Measurements from ENCODE around the gene AMPD3. TPM values are rescaled to one million over a fixed set of nuclear protein-coding genes. Genes with fewer than 3 reads are reported as not detected.
"Not testable (repeated sequence)": the region's sequence is repeated elsewhere in the genome, so short reads cannot be mapped to it uniquely, and the experiment has no call there.

Gene AMPD3
- polyA plus RNA-seq, 10 donors = 3.1 to 4.9 (median 3.9) TPM

DNA sequence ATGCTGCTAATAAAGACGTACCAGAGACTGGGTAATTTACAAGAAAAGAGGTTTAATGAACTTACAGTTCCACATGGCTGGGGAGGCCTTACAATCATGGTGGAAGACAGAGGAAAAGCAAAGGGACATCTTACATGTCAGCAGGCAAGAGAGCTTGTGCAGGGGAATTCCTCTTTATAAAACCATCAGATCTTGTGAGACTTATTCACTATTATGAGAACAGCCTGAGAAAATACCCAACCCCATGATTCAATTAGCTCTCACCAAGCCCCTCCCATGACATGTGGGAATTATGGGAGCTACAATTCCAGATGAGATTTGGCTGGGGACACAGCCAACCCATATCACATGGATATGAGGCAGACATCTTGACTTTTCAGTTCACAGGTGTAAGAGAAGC is 18.4 kb upstream of the AMPD3 start:
- not testable (repeated sequence) for DNase-seq

DNA sequence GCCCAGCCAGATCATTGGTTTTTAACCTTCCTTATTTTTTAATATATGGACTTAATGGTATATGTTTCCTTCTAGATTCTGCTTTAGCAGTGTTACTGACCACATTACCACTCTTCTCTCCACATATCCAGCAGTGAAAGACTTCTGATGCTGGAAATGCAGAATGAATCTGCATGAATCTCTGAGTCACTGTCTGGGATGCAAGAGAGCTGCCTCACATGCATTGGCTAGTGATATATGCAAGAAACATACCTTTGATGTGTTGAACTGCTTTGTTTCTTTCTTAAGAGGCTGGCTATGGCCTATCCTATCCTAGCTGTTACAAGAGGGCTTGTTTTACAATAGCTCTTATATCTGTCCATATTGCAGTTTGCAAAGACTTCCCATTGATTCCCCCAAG is 16.6 kb upstream of the AMPD3 start:
- no peak for DNase-seq

DNA sequence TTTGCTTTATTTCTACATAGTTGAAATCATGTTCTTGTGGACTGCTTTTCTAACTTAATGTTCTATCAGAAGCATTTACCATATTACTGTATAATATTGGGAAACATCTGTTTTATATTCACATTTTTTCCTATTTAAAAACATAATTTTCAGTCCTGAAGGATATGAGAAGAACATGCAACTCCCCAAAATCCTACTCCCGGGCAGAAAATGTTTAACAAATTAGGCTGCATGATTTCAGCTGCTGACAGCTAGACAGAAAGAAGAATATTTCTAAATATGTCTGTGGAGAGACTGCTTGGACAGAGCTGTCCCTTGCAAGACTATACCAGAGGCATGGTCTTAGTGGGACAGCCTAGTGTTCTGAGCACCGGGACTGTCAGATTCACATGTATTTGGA is 15.7 kb upstream of the AMPD3 start:
- peak in 1 of 3 donors; percentile 61 for DNase-seq

DNA sequence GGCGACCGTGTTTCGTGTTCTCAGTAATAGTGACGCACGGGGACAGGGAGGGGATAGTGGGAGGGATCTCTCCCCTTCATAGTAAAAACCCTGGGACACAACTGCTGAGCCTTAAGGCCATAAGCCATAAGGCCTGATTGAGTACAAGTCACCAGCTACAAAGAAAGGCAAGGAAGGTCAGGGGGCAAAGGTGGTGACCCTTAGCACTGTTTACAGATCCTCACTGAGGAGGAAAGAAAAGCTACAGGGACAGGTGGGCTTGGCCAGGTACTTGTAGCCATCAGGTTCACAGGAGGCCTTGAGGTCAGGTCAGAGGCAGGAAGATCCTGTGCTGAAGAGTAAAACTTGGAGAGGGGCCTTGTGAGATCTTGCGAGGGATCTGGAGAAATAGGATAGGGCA is 15.1 kb upstream of the AMPD3 start:
- DNase-seq = no peak

DNA sequence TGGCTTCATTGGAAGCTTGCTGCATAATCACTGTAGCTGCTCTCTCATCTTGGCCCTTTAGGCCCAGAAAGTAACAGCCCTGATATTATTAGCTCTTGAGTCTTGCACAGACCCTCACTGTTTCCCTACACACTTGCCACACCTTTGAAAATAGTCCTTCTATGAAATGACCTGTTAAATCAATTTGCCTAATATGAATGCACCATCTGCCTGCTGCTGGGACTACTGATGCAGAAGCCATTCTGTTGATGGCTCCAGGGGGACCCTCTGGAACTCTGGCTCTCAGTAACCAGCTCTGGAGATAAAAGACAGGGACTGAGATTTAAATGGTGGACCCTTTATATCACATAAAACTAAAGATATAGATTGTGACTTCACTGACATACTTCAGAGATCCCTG is 14.7 kb upstream of the AMPD3 start:
- DNase-seq = no peak

DNA sequence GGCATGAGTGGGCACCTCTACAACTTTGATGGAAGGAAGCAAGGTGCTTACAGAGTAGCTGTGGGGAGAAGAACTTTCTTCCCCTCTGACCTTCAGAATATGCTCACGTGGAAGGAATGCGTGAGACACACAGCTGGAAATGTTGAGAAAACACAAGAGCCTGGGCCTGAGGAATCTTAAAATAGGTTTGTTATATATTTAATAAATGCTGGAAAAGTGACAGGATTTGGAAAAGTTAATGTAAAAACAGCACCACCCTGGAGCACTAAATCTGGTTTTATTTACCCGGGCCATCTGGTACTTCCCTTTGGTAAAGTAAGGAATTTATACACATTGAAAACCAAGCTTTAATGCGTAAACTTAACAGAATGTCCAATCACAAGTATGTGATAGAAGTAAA is 14.0 kb upstream of the AMPD3 start:
- peak in 1 of 3 donors; percentile 53 for DNase-seq

DNA sequence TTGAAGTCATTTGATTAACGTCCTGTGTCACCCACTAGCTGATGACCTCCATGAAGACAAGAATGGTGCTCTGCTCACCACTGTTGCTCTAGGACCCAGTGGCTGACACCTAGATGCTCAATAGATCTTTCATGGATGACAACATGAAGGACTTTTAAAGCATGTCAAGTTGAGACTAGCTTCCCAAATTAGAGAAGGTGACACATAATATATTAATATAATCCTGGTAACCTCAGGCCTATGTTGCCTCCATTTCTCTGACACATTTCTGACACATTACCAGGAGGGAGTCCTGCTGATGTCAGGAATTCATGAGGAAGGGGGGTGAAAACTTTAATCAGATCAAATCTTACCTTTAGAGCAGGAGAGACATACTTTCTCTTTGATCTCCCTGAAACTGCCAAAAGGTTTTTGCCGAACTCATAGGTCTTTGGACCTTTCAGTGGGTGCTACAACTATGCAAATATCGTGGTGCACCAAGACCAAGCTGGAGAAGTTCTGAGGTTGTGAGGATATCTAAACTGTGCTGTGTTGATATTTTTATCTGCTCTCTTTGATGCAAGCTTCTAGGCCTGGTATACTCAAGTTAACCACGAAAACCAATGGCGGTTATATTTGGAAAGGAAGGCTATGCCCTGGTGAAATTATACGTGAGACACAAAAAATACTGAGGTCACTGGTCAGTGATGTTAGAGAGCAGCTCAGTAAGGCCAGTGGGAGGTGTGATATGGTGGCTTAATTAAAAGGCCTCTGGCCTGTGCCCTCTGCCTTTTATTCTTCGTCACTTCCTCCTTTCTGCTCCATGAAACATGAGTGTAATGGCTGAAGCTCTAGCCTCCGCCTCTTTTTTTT is 13.2 kb upstream of the AMPD3 start:
- no peak for DNase-seq

DNA sequence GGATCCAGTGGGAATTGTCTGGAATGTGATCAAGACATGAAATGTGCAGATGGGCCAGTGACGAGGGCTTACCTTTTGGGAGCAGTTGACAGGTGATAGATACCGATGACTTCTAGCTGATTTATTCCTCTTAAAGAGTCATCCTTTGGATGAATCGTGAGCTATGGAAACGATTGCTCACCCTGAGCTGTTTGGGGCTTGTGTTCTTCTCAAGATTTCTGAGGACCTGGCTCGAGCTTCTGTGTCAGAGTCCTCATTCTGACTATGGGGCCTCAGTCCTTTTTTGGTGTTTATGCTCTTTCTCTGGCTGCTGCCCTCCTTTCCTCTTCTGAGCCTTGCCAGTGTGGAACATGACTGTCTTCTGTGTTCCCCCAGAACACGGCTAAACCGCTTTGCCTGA is 11.9 kb upstream of the AMPD3 start:
- DNase-seq = no peak

DNA sequence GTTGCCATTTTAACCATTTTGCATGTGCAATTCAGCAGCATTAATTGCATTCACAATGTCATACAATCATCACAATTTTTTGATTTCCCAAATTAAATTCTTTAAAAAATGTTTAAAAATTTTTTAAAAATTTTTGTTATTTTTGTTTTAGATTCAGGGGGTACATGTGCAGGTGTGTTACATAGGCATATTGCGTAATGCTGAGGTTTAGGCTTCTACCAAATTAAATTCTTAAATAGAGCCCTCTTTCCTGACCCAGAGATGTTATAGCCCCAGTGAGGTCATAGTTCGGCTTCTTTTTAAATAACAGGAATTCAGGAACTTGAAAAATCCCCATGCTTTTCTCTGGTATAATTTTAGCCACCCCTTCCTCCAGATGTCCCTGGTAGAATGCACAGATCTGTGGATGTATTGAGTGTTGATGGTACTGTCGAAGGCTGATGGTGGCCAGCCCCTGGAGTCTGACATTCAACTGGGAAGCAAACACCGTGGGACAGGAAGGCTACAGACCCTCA is 11.3 kb upstream of the AMPD3 start:
- DNase-seq = no peak

DNA sequence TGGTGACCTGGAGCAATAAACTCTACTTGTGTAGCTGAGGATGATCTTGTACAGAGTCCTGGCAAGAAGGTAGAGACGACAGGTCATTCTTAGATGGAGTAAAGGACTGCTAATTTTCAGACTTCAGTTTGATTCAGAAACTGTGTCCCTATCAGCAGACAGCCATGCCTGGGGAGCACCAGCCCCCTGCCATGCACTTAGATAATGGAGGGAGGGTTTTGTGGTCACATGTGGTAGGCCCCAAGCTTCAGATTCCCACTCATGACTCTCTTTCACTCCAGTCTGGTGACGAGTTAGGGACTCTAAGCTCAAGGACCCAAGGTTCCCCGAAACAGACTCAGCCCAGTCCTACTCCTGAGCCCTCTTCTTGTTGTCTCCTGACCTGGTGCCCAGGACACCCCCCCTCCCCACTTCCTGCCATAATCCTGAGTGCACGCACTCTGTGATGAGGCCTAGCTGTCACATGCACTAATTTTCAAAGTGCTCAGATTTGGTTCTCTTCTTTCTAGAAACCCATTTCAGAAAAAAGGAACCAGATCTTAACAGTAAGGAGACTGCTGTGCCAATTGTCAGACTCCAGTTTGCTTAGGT is 10.2 kb upstream of the AMPD3 start:
- DNase-seq = no peak

DNA sequence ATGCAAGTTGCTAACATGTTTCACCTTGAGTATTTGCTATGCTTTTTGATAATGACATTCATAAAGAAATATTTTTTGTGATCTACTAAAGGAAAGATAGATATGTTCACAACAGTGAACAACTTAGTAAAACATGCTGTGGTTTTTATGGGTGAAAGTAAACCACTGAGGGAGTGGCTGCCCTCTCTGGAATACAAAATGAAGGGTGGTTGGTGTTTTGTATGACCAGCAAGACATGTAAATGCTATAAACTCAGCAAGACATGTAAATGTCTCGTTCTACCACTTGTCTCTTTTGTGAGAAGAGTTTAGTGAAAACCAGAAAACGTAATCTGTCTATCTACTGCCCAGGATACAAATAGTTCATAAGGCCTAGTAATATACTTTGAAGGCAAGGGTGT is 7.6 kb upstream of the AMPD3 start:
- DNase-seq = no peak

DNA sequence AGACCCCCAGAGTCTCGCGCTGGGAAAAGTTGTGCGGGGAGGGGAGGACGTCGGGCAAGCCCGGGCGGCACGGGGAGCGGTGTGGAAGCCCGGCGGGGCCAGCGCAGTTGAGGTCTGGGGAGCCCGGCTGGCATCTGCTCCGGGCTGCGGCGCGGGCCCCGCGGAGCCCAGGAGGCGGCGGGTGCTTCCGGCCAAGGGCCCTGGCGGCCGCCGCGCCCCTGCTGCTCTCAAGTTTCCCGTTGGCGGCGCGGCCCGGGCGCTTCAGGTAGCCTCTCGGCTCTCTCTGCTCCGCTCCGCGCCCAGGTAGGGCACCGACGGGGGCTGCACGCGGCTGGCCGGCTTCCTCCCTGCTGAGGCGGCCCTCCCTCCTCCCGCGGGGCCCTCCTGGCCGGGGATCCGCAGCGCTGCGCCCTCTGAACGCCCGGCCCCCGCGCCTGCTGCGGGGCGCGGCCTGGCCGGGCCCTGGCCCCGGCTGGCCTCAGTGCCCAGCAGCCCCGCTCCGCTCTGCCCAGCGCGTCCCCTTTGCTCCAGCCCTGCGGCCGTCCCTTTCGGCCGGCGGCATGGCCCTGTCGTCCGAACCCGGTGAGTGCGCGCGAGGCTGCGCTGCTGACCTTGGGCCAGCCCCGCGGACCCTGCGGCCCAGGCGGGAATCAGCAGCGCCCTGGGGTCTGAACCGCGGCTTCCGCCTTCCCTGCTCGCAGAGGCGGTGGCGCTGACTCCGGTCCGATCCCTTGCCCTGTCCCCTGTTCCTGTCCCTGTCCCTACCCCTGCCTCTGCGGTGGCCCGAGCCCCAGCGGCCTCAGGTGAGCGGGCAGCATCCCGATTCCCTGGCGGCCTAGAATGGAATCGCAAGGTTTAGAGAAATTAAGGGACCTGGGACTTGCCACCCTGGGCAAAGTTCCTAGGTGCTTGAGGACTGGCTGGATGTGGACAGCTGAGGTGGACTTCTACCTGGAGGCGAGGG is 4.3 kb upstream of the AMPD3 start:
- peak in 1 of 3 donors; percentile 52 for DNase-seq

DNA sequence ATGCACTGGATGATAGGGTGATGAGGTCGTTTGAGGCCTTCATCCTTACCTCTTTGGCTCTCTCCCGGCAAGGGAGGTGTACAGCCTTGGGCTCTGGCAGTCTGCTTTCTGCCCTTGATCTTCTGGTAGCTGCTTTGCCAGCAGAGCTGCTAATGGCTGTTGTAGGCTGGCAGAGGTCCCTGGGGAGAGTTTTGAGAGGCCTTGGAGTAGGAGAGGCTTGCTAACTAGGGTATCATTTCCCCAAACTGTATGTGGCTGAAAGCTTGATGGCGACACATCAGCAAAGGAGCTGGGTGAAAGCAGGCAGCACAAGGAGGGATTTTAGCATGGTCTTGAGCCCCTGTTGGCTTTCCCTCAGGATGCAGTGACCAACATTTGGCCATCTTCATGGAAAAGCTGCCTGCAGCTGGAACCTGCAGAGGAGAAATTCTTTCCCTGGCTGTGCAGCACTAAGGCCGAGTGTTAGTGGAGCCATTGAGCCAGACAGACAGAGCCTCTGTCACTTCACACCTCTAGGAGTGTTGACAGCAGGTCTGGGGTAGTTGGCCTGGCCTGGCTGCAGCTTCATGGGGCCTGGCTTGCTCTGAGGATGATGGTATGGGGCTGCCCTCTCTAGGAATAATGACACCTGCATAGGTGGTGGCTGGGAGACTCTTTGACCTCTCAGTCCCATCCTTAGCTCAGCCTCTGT is 3.5 kb upstream of the AMPD3 start:
- DNase-seq = peak in 1 of 3 donors; percentile 25

DNA sequence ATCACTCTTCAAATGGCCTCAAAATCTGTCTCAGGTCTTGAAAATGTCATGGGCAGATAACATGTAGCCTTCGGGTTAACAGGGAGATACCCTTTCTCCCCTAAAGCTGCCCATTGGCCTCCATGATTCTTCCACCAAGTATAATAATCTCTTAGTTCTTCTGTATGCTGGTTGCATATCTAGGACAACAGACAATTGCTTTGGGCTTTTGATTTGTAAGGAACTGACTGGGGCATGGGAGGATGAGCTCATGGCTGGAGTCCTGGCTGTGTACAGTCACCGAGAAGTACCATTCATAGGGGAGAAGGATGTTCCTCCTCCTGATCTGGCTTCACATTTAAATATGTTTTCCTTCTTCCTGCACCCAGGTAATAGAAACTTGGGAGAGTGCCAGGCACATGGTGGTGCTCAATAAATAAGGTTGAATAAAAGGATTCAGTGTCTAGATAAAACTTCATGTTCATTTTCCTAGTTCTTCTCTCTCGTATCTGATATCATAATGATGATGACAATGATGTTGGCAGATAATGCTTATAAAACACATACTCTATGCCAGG is 2.8 kb upstream of the AMPD3 start:
- no peak for DNase-seq

DNA sequence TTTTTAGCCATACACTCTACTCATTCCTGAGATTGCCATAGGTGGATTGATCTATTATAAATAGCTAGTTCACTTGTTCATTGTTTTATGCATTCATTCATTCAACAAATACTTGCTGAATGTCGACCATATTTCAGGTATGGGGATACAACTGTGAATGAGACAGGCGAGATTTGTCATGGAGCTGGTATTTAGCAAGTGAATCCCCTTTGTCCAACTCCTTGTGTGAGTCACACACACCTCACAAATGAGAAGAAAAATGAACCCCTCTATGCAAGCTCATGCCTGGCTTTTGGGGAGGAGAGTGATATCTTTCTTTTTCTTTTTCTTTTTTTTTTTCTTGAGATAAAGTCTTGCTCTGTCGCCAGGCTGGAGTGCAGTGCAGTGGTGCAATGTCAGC is 1.8 kb upstream of the AMPD3 start:
- DNase-seq = no peak

DNA sequence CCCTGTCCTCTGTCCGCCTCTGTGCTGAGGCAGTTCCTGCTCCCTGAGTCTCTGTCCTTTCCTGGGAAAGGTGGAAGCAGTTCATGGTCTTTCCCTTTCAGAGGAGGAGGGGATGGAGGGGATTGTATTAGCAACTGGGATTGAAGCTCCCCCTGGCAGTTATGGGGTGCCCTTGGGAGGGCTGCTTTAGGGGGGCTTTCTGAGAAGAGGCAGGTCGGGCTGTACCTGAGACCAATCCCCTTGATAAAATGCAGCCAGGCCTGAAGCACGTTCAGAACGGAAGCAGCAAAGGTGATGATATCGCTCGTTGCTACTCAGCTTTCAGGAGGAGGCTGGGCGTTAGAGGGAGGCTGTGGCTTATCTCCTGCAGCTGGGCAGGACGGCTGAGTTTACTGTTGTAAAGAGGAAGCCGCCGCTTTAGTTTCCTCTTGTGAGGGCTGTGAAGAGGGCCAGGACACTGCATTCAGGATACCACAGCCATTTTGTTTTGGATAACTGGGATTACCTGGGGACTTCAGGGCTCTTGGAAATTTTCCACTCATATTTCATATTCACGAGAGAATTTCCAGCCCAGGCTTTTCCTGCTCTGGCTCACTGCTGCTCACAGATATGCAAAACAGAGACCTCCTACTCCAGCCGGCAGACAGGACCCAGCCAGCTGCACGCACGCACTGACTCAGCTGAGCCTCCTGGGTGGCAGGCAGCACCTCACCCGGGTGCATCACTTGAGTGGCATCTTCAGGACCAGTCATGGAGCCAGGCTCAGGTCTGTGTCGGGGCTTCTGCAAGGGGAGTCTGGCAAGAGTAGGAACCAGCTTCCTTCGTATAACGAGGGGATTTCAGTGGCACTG is 798 bp downstream of the AMPD3 start:
- peak in 2 of 3 donors; percentile 38 to 73 for DNase-seq

DNA sequence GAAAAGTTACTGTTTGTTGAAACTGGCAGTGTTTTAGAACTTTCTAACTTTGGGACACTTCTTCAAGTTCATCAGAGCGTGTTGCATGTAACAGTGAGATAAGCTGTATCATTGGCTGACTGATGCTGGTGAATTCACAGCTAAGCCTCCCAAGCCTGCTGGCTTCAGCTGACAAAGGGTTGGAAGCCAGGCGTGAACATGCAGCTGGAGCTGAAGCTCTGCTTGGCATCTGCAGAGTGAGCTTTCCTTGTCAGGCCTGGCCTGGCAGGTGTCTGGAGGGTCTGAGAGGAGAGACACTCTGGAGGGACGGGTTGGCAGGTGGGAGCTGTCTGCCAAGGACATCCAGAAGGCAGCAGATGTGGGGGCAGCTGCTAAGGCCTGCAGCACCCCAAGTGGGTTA is 1.5 kb downstream of the AMPD3 start:
- peak in 2 of 3 donors; percentile 38 to 71 for DNase-seq

DNA sequence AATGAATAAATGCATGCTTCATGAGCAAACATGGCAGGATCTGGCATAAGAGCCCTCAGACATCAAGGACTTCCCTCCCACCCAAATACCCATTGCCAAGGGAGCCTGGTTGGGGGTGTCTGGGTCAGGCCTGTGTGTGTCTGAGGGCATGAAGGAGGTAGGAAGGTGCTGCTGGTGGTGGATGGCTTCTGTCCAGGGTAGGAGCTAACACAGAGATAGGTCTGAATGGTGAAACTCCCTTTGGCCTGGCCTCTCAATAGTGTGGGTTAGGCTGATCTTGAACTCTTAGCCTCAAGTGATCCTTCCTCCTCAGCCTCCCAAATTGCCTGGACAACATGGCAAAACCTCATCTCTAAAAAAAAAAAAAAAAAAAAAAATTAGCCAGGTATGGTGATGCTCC is 2.8 kb downstream of the AMPD3 start:
- DNase-seq = no peak

DNA sequence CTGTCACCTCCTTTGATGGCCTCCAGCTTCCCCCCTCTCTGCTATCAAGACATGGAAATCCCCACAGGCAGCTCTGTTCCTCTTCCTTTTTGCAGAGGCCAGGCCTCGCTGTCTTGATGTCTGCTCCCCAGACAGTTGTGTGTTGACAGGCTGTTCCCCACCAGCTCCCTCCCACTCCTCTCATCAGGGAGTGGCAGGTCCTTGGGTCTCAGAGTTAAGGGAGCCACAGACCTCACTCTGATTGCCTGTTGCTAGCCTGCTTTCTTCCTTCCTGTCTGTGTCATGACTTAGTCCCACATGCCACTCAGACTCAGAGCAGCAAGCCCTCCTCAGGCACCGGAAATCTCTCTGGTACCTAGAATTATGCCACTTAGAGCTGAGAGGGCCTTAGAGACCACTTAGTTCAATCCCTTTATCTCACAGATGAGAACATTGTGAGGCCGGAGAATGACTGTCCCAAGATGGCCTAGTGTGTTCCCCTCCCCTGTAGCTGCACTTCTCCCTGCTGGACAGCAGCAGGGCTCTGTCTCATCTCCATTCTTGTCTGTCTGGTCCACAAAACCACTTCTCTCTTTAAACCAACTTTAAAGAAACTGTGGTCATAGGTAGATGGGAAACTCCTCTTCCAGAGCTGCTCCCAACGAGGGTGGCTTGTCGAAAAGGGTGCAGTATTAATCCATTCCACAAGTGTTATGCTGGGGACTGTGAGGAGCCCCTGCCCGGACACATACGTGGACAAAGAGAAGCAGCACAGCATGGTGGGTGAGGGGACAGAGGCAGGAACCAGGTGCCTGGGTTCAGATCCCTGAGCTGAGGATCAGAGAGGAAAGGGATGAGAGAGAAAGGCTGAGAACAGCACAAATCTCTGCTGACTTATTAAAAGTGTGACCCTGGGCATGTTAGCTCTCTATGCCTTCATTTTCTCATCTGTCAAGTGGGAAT is 4.2 kb downstream of the AMPD3 start:
- DNase-seq = peak in 1 of 3 donors; percentile 36
